Stimulated activated CD4-positive, alpha-beta T cell treated with anti-CD3 and anti-CD28 coated beads, Interleukin-1b, Interleukin-23, amount 100 ng/mL, for 4 hours (primary cell): ENCODE data around the gene HTR7.
"Not testable (repeated sequence)": the region's sequence is repeated elsewhere in the genome, so short reads cannot be mapped to it uniquely, and the experiment has no call there.

Source experiments
- DNase-seq, 2 donors: peaks; one replicate each; pipeline ENCODE4 v3.0.0-alpha.2; 2020; ENCODE audit warnings: low read depth in 2 of 2

The HTR7 gene

GRCh38 chr10:90857635-90858460, at the start of gene HTR7:
Gene HTR7, minus strand, starts transcription at chr10:90858039. Its CDS starts 368 bp downstream, at chr10:90857671.
- peak; percentile 41 to 65 for DNase-seq

- no peak for DNase-seq
Observed at GRCh38 chr10:90906596-90906995, 48.8 kb upstream of the HTR7 start.

GRCh38 chr10:90905925-90906324, 48.1 kb upstream of the HTR7 start:
- DNase-seq = no peak

GRCh38 chr10:90896916-90897315, 39.1 kb upstream of the HTR7 start:
- not testable (repeated sequence) for DNase-seq

GRCh38 chr10:90893190-90893589, 35.4 kb upstream of the HTR7 start:
- DNase-seq = no peak

- no peak for DNase-seq
Observed at GRCh38 chr10:90890347-90890746, 32.5 kb upstream of the HTR7 start.

GRCh38 chr10:90889636-90890035, 31.8 kb upstream of the HTR7 start:
- no peak for DNase-seq

- DNase-seq = no peak
Observed at GRCh38 chr10:90888387-90888786, 30.5 kb upstream of the HTR7 start.

- no peak for DNase-seq
Observed at GRCh38 chr10:90887555-90887954, 29.7 kb upstream of the HTR7 start.

- no peak for DNase-seq
Observed at GRCh38 chr10:90885176-90885575, 27.3 kb upstream of the HTR7 start.

GRCh38 chr10:90884431-90884830, 26.6 kb upstream of the HTR7 start:
- DNase-seq = no peak

GRCh38 chr10:90880059-90880719, 22.4 kb upstream of the HTR7 start:
- DNase-seq = not testable (repeated sequence)

GRCh38 chr10:90879062-90879461, 21.2 kb upstream of the HTR7 start:
- no peak for DNase-seq

GRCh38 chr10:90872648-90873020, 14.8 kb upstream of the HTR7 start:
- DNase-seq = no peak

GRCh38 chr10:90871766-90872647, 14.2 kb upstream of the HTR7 start, which contains the start of gene RPP30:
Gene RPP30, plus strand, starts transcription at chr10:90871974. Its CDS starts 13 bp downstream, at chr10:90871987.
- peak; percentile 67 to 74 for DNase-seq

- DNase-seq = peak in 1 of 2 donors; percentile 9
Observed at GRCh38 chr10:90871279-90871765, 13.5 kb upstream of the HTR7 start.

GRCh38 chr10:90866050-90866598, 8.3 kb upstream of the HTR7 start:
- no peak for DNase-seq

- DNase-seq = no peak
Observed at GRCh38 chr10:90865401-90865800, 7.6 kb upstream of the HTR7 start.

- DNase-seq = no peak
Observed at GRCh38 chr10:90862908-90863514, 5.2 kb upstream of the HTR7 start.

GRCh38 chr10:90860790-90861189, 3.0 kb upstream of the HTR7 start:
- no peak for DNase-seq

GRCh38 chr10:90859321-90859751, 1.5 kb upstream of the HTR7 start:
- DNase-seq = no peak
